Measurements from ENCODE around the gene NUDT6.

- no peak for TF ChIP-seq CTCF (IDR thresholded peaks at IDR 0.05)
- TF ChIP-seq POLR2A (IDR thresholded peaks at IDR 0.05): no peak
Observed at GRCh38 chr4:122958505-122958904, 36.1 kb upstream of the NUDT6 start.
